GM21447 (cell line): ENCODE results near the gene LRRN1.

Source experiments
- ATAC-seq: cut with Tn5 transposase; IDR thresholded peaks from one replicate; pipeline ENCODE4 v1.9.1; 2021; ENCODE audit not compliant: unreplicated experiment

LRRN1 gene

DNA sequence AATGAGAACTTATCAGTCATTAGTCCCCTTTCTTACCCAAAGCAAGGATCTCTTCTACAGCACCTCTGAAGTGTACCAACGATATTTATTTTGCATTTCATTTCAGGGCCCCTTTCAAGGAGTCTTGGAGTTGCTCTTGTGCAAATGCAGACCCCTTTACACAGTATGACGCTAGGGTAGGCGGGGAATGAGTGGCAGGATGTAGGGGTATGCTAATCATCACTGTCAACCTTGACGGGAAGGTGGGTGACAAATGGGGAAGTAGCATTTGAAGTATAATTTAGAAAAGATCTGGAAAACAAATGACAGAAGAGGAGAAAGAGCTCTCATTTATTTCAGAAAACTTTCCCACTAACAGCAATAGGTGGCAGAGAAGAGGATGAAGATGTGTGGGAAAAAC, 94.4 kb downstream of the LRRN1 start:
- no peak for ATAC-seq
